Endodermal cell (in vitro differentiated cells): ENCODE results near the gene TARS3. TPM values are rescaled to one million over a fixed set of nuclear protein-coding genes. Genes with fewer than 3 reads are reported as not detected.

ENCODE experiments used
- DNase-seq: peaks from one replicate; pipeline ENCODE4 v3.0.0-alpha.2; 2017
- H3K27ac ChIP-seq: 2 replicates; pipeline ENCODE4 v1.5.1; 2013; ENCODE audit warnings: mild to moderate bottlenecking, low read depth, low read length, moderate library complexity
- H3K27me3 ChIP-seq: 2 replicates; pipeline ENCODE4 v1.6.1; 2013; ENCODE audit warnings: mild to moderate bottlenecking, low read length, moderate library complexity; ENCODE audit not compliant: insufficient read depth, control insufficient read depth, poor library complexity, severe bottlenecking
- H3K36me3 ChIP-seq: 2 replicates; pipeline ENCODE4 v1.7.0; 2013; ENCODE audit warnings: mild to moderate bottlenecking, low read length, moderate library complexity; ENCODE audit not compliant: control insufficient read depth, insufficient read depth
- H3K4me1 ChIP-seq: one replicate; pipeline ENCODE4 v1.7.0; 2013; ENCODE audit warnings: low read length; ENCODE audit not compliant: control insufficient read depth, insufficient read depth
- H3K4me3 ChIP-seq: 2 replicates; pipeline ENCODE4 v1.5.1; 2013; ENCODE audit warnings: mild to moderate bottlenecking, low read length, moderate library complexity
- H3K9ac ChIP-seq: 2 replicates; pipeline ENCODE4 v1.6.1; 2013; ENCODE audit warnings: mild to moderate bottlenecking, low read length, moderate library complexity; ENCODE audit not compliant: poor library complexity, severe bottlenecking; ENCODE audit errors: extremely low read depth
- H3K9me3 ChIP-seq: 2 replicates; pipeline ENCODE4 v1.6.1; 2013; ENCODE audit warnings: mild to moderate bottlenecking, low read length, moderate library complexity; ENCODE audit not compliant: control insufficient read depth
- H3K27ac Mint-ChIP-seq: 2 replicates; pipeline ENCODE4 v1.8.0; 2020; ENCODE audit warnings: mixed read lengths
- H3K27me3 Mint-ChIP-seq: 2 replicates; pipeline ENCODE4 v1.8.0; 2021; ENCODE audit warnings: mild to moderate bottlenecking, mixed read lengths; ENCODE audit not compliant: insufficient read depth
- H3K36me3 Mint-ChIP-seq: 2 replicates; pipeline ENCODE4 v1.8.0; 2020; ENCODE audit warnings: low read depth, mixed read lengths
- H3K4me1 Mint-ChIP-seq: 2 replicates; pipeline ENCODE4 v1.8.0; 2020; ENCODE audit warnings: mixed read lengths
- H3K4me3 Mint-ChIP-seq: 2 replicates; pipeline ENCODE4 v1.8.0; 2020; ENCODE audit warnings: mild to moderate bottlenecking, moderate library complexity, mixed read lengths
- H3K9me3 Mint-ChIP-seq: 2 replicates; pipeline ENCODE4 v1.8.0; 2020; ENCODE audit warnings: mild to moderate bottlenecking, mixed read lengths
- CTCF ChIP-seq: fragments of 200-600 bp; sonication (generic); conservative IDR thresholded peaks from 2 replicates; pipeline ENCODE4 v1.5.0; 2021; ENCODE audit warnings: antibody characterized with exemption, mild to moderate bottlenecking
- WGBS, 2 experiments: methylation state at CpG; one replicate each; pipeline versions ENCODE4 v1.1.5 to v1.1.7; 2013; ENCODE audit warnings: missing lambda C conversion rate in 2 of 2, mixed read lengths in 1 of 2; ENCODE audit not compliant: insufficient coverage in 1 of 2, insufficient read length in 1 of 2; 5-methylcytosine and 5-hydroxymethylcytosine counted together
- total RNA-seq, 2 donors: library from RNA; stranded (reverse); fragmentation: NEBNext Ultra II Directional in 1 of 2; extraction: Animal tissue kit (Norgen Biotek cat#: 25700) in 1 of 2; gene quantifications; 2 replicates in 1 of 2; 3 replicates in 1 of 2; pipeline ENCODE4 v1.2.1, GENCODE V29; 2021

TARS3 gene
- total RNA-seq, 2 donors from 2014 or later: 11.7 to 13.6 TPM

DNA sequence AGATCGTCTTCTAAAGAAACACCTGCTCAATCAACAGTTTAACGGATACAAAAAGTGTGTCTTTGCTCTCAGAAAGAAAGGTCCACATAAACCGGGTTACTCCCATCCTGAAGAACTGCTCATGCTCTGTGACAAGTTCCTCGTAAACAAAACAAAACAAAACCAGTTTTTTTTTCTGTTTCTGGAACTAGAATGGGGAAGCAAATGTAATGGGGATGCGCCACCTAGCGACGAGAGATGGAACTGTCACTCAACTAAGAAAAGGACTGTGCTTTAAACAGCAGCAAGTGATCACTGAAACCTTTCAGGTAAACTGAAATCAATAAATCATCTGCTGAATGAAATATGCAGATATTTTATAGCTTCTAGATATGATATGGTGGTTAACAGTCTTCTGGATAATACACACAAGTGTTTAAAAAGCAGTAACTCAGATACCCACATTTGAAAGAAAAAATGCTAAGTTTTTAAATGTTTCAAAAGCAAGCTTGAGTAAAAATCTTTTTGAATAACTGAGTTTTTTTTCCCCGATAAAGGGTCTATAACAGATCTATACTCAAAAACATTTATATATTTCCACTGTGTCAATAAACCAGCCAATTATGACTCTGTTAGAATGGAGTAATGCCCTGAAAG is 83.0 kb downstream of the TARS3 start:
- H3K36me3 Mint-ChIP-seq: peaks cover 49% of the 10 kb centered on the region
- 38 to 56% methylated on average over 3 to 8 of the region's 8 CpGs for WGBS, 2 experiments
- H3K27me3 Mint-ChIP-seq: peaks cover 8% of the 10 kb centered on the region
- H3K9ac ChIP-seq: no peak overlapping the region
- no peaks in the 10 kb centered on the region for H3K9me3 Mint-ChIP-seq
- H3K4me3 ChIP-seq: no peak overlapping the region
- peak; percentile 92 for TF ChIP-seq CTCF
- peaks cover 44% of the 10 kb centered on the region for H3K36me3 ChIP-seq
- H3K9me3 ChIP-seq: no peaks in the 10 kb centered on the region
- no peak overlapping the region for H3K27ac Mint-ChIP-seq
- H3K27ac ChIP-seq: no peak overlapping the region
- no peak overlapping the region for H3K4me3 Mint-ChIP-seq
- no peaks in the 10 kb centered on the region for H3K27me3 ChIP-seq
- H3K4me1 ChIP-seq: no peaks in the 10 kb centered on the region
- peaks cover 19% of the 10 kb centered on the region for H3K4me1 Mint-ChIP-seq
- peak; percentile 89 for DNase-seq

DNA sequence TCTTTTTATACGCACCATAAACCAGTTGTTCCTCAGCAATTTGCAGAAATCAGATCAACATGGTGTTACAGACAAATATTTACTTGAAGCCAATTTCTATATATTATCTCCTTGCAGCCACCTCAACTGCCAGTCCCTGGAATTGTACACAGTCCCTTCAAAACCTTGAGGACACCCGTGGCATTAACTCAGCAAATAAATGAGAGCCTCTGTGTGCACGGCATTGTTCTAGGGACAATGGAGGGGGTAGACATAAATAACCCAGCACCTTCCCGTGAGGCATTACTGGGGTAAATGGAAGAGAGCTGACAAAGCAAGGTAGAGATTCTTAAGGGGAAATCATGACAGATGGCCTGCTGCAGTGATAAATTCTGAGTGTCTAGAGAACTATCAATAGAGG is 84.6 kb downstream of the TARS3 start:
- peaks cover 15% of the 10 kb centered on the region for H3K27me3 Mint-ChIP-seq
- no peaks in the 10 kb centered on the region for H3K9me3 Mint-ChIP-seq
- peaks cover 21% of the 10 kb centered on the region for H3K4me1 Mint-ChIP-seq
- TF ChIP-seq CTCF: no peak
- Histone ChIP-seq H3K9ac (no peak overlapping the region), H3K9me3 (no peaks in the 10 kb centered on the region), H3K4me3 (no peak overlapping the region), H3K27me3 (no peaks in the 10 kb centered on the region), H3K4me1 (no peaks in the 10 kb centered on the region), H3K36me3 (peaks cover 28% of the 10 kb centered on the region), H3K27ac (no peak overlapping the region)
- H3K36me3 Mint-ChIP-seq: peaks cover 35% of the 10 kb centered on the region
- H3K4me3 Mint-ChIP-seq: no peak overlapping the region
- 90 to 92% methylated on average over 3 to 4 of the region's 4 CpGs for WGBS, 2 experiments
- no peak overlapping the region for H3K27ac Mint-ChIP-seq
- DNase-seq: no peak

- Mint-ChIP-seq H3K36me3 (peaks cover 28% of the 10 kb centered on the region), H3K4me1 (peaks cover 21% of the 10 kb centered on the region), H3K4me3 (no peak overlapping the region), H3K27ac (peak overlapping the region; percentile 55), H3K9me3 (no peaks in the 10 kb centered on the region), H3K27me3 (peaks cover 24% of the 10 kb centered on the region)
- no peak overlapping the region for H3K9ac ChIP-seq
- H3K4me1 ChIP-seq: no peaks in the 10 kb centered on the region
- H3K9me3 ChIP-seq: no peaks in the 10 kb centered on the region
- H3K36me3 ChIP-seq: peaks cover 18% of the 10 kb centered on the region
- TF ChIP-seq CTCF: no peak
- DNase-seq: no peak
- WGBS, 2 experiments: 80 to 96% methylated on average over 3 of the region's 3 CpGs
- H3K27me3 ChIP-seq: no peaks in the 10 kb centered on the region
- H3K27ac ChIP-seq: no peak overlapping the region
- H3K4me3 ChIP-seq: no peak overlapping the region
These were observed 86.4 kb downstream of the TARS3 start for GRCh38 chr15:101637919-101638318.
